22Rv1 (cell line): Measurements from ENCODE around the gene SH2D4B.

ENCODE experiments used
- ZFX ChIP-seq: fragments of 450-650 bp; IDR thresholded peaks from 2 replicates; pipeline ENCODE4 v1.6.1; 2017; ENCODE audit warnings: antibody characterized with exemption, borderline replicate concordance
- TF ChIP-seq, protein P1 (sequence below): fragments of 450-650 bp; IDR thresholded peaks from 2 replicates; pipeline ENCODE4 v1.5.1; 2017; ENCODE audit warnings: mild to moderate bottlenecking

DNA sequence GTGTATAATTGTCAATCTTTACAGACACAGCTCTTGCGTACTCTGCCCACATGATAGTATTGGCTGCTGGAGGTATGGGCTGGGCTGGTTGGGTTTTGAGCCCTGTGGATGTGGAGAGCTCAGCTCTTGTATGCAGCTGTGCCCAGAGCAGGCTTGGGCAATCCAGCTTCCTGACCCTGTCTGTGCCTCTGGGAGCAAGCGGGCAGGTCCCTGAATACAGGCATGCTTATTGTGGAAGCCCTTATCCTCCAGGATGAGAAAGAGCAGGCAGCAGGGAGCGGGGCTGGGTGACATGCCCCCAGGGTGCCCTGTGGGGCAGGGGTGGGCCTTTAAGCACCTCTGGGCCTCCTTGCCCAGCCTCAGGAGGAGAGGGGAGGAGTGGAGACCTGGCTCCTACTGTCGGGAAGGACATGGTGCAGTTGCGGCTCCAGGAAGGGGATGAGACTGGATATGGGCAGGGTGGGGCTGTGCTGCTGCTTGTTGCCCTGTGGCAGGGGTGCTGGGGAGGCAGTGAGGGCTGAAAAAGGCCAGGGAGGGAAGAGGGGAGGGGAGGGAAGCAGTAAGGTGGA, 32.7 kb upstream of the SH2D4B start:
- TF ChIP-seq, protein P1, sequence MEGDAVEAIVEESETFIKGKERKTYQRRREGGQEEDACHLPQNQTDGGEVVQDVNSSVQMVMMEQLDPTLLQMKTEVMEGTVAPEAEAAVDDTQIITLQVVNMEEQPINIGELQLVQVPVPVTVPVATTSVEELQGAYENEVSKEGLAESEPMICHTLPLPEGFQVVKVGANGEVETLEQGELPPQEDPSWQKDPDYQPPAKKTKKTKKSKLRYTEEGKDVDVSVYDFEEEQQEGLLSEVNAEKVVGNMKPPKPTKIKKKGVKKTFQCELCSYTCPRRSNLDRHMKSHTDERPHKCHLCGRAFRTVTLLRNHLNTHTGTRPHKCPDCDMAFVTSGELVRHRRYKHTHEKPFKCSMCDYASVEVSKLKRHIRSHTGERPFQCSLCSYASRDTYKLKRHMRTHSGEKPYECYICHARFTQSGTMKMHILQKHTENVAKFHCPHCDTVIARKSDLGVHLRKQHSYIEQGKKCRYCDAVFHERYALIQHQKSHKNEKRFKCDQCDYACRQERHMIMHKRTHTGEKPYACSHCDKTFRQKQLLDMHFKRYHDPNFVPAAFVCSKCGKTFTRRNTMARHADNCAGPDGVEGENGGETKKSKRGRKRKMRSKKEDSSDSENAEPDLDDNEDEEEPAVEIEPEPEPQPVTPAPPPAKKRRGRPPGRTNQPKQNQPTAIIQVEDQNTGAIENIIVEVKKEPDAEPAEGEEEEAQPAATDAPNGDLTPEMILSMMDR, result no peak
- no peak for TF ChIP-seq ZFX
